ENCODE data around the gene ABCA6.
"Not testable (repeated sequence)": the region's sequence is repeated elsewhere in the genome, so short reads cannot be mapped to it uniquely, and the experiment has no call there.

DNA sequence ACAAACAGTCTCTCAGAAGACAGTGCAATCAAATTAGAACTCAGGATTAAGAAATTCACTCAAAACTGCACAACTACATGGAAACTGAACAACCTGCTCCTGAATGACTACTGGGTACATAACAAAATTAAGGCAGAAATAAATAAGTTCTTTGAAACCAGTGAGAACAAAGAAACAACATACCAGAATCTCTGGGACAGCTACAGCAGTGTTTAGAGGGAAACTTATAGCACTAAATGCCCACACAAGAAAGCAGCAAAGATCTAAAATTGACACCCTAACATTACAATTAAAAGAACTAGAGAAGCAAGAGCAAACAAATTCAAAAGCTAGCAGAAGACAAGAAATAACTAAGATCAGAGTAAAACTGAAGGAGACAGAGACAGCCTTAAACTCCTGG is 68.3 kb downstream of the ABCA6 start:
- not testable (repeated sequence) for TF ChIP-seq ETV6 (CRISPR knock-in tag; conservative IDR thresholded peaks at IDR 0.05); EHMT2 (IDR thresholded peaks at IDR 0.05; ENCODE audit: borderline replicate concordance, low read depth, low read length); JUN (CRISPR knock-in tag; IDR thresholded peaks at IDR 0.05); REL (CRISPR knock-in tag; conservative IDR thresholded peaks at IDR 0.05); NR2C2 (CRISPR knock-in tag; IDR thresholded peaks at IDR 0.05; ENCODE audit: borderline replicate concordance); ZNF263 (CRISPR knock-in tag; IDR thresholded peaks at IDR 0.05); POLR2AphosphoS5 (IDR thresholded peaks at IDR 0.05; ENCODE audit: low read depth, low read length)

Measured in HepG2 (cell line).